K562 (cell line): ENCODE data around the gene NR2F6. TPM values are rescaled to one million over a fixed set of nuclear protein-coding genes. Genes with fewer than 3 reads are reported as not detected.

Experiments
- ATAC-seq: fragments of 200-7000 bp; cut with Tn5 transposase; 3 replicates; pipeline ENCODE4 v1.9.1; 2020; ENCODE audit warnings: moderate library complexity
- BruUV-seq: library from RNA; stranded (reverse); fragments of 400-500 nt; replicated peaks from 2 replicates; lab custom pipeline; 2021; lab: Mats Ljungman, UMichigan
- CTCF ChIA-PET: fragments of 300-600 bp; formaldehyde crosslinking; extraction: SDS; loops from one replicate; lab custom pipeline; 2021; ENCODE audit warnings: low intra/inter-chr PET ratio; lab: Yijun Ruan, JAX
- POLR2A ChIA-PET: fragments of 300-600, 350-650 bp; sonication (Branson Sonifier 250); formaldehyde crosslinking; extraction: SDS; loops from one replicate; lab custom pipeline; 2021; ENCODE audit warnings: antibody characterized with exemption, inconsistent platforms; lab: Yijun Ruan, JAX
- DNase-seq, 4 experiments: peaks; one replicate each; pipeline versions ENCODE4 v3.0.0 to v3.0.0-alpha.2; 2011 to 2018; ENCODE audit warnings: low spot score in 3 of 4, mixed read lengths in 3 of 4; ENCODE audit errors: extremely low read depth in 1 of 4
- FAIRE-seq: peaks from 2 replicates; lab custom pipeline; 2011; peaks lifted over from hg19 to GRCh38; lab: Jason Lieb, UNC
- H2AFZ ChIP-seq: 2 replicates; pipeline ENCODE4 v1.6.0; 2011; ENCODE audit warnings: low read depth, low read length, control low read depth, inconsistent platforms
- H3K27ac ChIP-seq: fragments of 200-600 bp; 3 replicates; pipeline ENCODE4 v1.8.0; 2011; ENCODE audit warnings: low read depth, mild to moderate bottlenecking, control low read depth, inconsistent platforms, low read length, moderate library complexity, mixed read lengths; ENCODE audit errors: extremely low read depth
- H3K27me3 ChIP-seq, 2 experiments: fragments of 300-600 bp in 1 of 2; 2 replicates in 1 of 2; 3 replicates in 1 of 2; pipeline versions ENCODE4 v1.6.0 to v1.8.0; 2011; ENCODE audit warnings: inconsistent platforms in 2 of 2, low read length in 2 of 2, mild to moderate bottlenecking in 1 of 2, mixed read lengths in 1 of 2, moderate library complexity in 1 of 2; ENCODE audit not compliant: control insufficient read depth in 2 of 2, insufficient read depth in 2 of 2
- H3K36me3 ChIP-seq: fragments of 300-600 bp; 3 replicates; pipeline ENCODE4 v1.8.0; 2011; ENCODE audit warnings: mild to moderate bottlenecking, low read length, inconsistent platforms; ENCODE audit not compliant: control insufficient read depth, insufficient read depth
- H3K4me1 ChIP-seq, 2 experiments: fragments of 200-600 bp in 1 of 2; replicated peaks in 1 of 2; 2 replicates in 1 of 2; 3 replicates in 1 of 2; pipeline versions ENCODE4 v1.5.1 to v1.8.0; 2011; ENCODE audit warnings: inconsistent platforms in 2 of 2, low read length in 2 of 2, mild to moderate bottlenecking in 1 of 2, mixed read lengths in 1 of 2, moderate library complexity in 1 of 2; ENCODE audit not compliant: control insufficient read depth in 2 of 2, insufficient read depth in 2 of 2
- H3K4me2 ChIP-seq: 2 replicates; pipeline ENCODE4 v1.6.1; 2011; ENCODE audit warnings: low read length, control low read depth, inconsistent platforms, mixed read lengths; ENCODE audit not compliant: insufficient read depth
- H3K4me3 ChIP-seq: fragments of 200-600 bp; sonication (generic), shearing (Covaris generic); 2 replicates; pipeline ENCODE4 v1.5.1; 2016; ENCODE audit warnings: control low read depth, inconsistent platforms
- H3K79me2 ChIP-seq: fragments of 200-600 bp; 3 replicates; pipeline ENCODE4 v1.8.0; 2011; ENCODE audit warnings: low read length, inconsistent platforms; ENCODE audit not compliant: control insufficient read depth, insufficient read depth
- H3K9ac ChIP-seq, 2 experiments: 2 replicates each; pipeline versions ENCODE4 v1.6.0 to v1.6.1; 2011; ENCODE audit warnings: low read depth in 2 of 2, low read length in 2 of 2, control low read depth in 1 of 2, inconsistent platforms in 1 of 2, mild to moderate bottlenecking in 1 of 2, mixed read lengths in 1 of 2; ENCODE audit not compliant: insufficient read depth in 1 of 2
- H3K9me1 ChIP-seq: one replicate; pipeline ENCODE4 v1.6.0; 2011; ENCODE audit warnings: inconsistent platforms, mild to moderate bottlenecking, low read length, moderate library complexity; ENCODE audit not compliant: control insufficient read depth, insufficient read depth
- H3K9me3 ChIP-seq: replicated peaks from 2 replicates; pipeline ENCODE4 v1.5.1; 2011; ENCODE audit warnings: low read depth, low read length, inconsistent platforms; ENCODE audit not compliant: control insufficient read depth, insufficient read depth
- H4K20me1 ChIP-seq: replicated peaks from 2 replicates; pipeline ENCODE4 v1.6.1; 2011; ENCODE audit warnings: low read length, inconsistent platforms, mixed read lengths; ENCODE audit not compliant: control insufficient read depth, insufficient read depth
- CBX5 ChIP-seq: IDR thresholded peaks from 2 replicates; pipeline ENCODE4 v1.6.1; 2014; ENCODE audit warnings: low read depth, borderline replicate concordance
- MYC ChIP-seq, 2 experiments: fragments of 250-450 bp in 1 of 2; sonication (Bioruptor Pico) in 1 of 2; IDR thresholded peaks; 2 replicates each; pipeline versions ENCODE4 v1.5.1 to v1.6.1; 2012 to 2021; ENCODE audit warnings: low read depth in 2 of 2, borderline replicate concordance in 1 of 2, improper control_type of control experiment in 1 of 2, low read length in 1 of 2, mild to moderate bottlenecking in 1 of 2, moderate library complexity in 1 of 2
- NR1H2 ChIP-seq: sonication (generic); formaldehyde crosslinking; IDR thresholded peaks from 2 replicates; pipeline ENCODE4 v1.4.0; 2020; ENCODE audit warnings: mild to moderate bottlenecking, missing genetic modification reagents
- PYGO2 ChIP-seq: fragments of 450-650 bp; IDR thresholded peaks from 2 replicates; pipeline ENCODE4 v1.6.1; 2016; ENCODE audit warnings: mild to moderate bottlenecking, missing genetic modification characterization, moderate library complexity, missing compliant biosample characterization
- RBFOX2 ChIP-seq: fragments of 200-400 bp; formaldehyde crosslinking; IDR thresholded peaks from 2 replicates; pipeline ENCODE4 v1.6.1; 2017; ENCODE audit warnings: low read depth, mild to moderate bottlenecking, low read length, moderate library complexity
- WGBS: fragments of 100-300 bp; shearing (Covaris generic); methylation state at CpG from one replicate; pipeline ENCODE4 v1.1.6; 2016; ENCODE audit warnings: low coverage, mixed read lengths; ENCODE audit not compliant: insufficient coverage; ENCODE audit errors: missing lambda C conversion rate; 5-methylcytosine and 5-hydroxymethylcytosine counted together
- in situ Hi-C: fragments of 300-500 bp; cut with MboI; formaldehyde crosslinking; loops from 4 replicates; pipeline ENCODE4 v1.15.0; 2018; ENCODE audit warnings: inconsistent platforms, mixed read lengths
- intact Hi-C: fragments of 100-400 bp; cut with micrococcal nuclease; formaldehyde crosslinking; loops from 2 replicates; pipeline ENCODE4 v1.14.2; 2022
- polyA plus RNA-seq, 8 experiments: library from polyadenylated mRNA; depleted of rRNA in 4 of 8; stranded (reverse) in 5 of 8; unstranded in 3 of 8; fragments of >200 nt; fragmentation: Nextera tagmentation in 2 of 8; fragmentation: Illumina TruSeq in 1 of 8; extraction: Ambion mirVana in 2 of 8; extraction: Trizol in 1 of 8; gene quantifications; 2 replicates each; pipeline versions ENCODE4 v1.2.1 to v1.2.3, GENCODE V29; 2011 to 2014; ENCODE audit warnings: inconsistent platforms in 1 of 8, missing spikeins in 1 of 8
- total RNA-seq, 7 experiments: library from RNA; depleted of rRNA in 6 of 7; stranded (reverse); fragments of >200 nt in 6 of 7; fragmentation: Illumina TruSeq in 2 of 7; extraction: Trizol in 2 of 7; gene quantifications; 2 replicates each; pipeline versions ENCODE4 v1.2.1 to v1.2.3, GENCODE V29; 2011 to 2021; ENCODE audit warnings: low replicate concordance in 1 of 7

Gene NR2F6
- total and polyA plus RNA-seq, 9 of the 15 experiments (the other 6 are each of a cell fraction or from before 2014, with no cell fraction given), result 0.76 to 97.5 (median 18.8) TPM

- 90% methylated on average over 9 of the region's 13 CpGs for WGBS
Measured at GRCh38 chr19:17268754-17269153, 23.0 kb upstream of the NR2F6 start.

More at GRCh38 chr19:17268754-17269153, 23.0 kb upstream of the NR2F6 start:
- Histone ChIP-seq H3K27ac (peak overlapping the region; percentile 82; the same call in 2 of the 3 replicates), H2AFZ (no peak overlapping the region), H3K36me3 (peaks cover 34% of the 10 kb centered on the region), H3K4me1 (peaks cover 3 to 13% of the 10 kb centered on the region in 2 experiments; a peak in 3 of 5 replicates), H3K4me3 (peak overlapping the region; percentile 65), H4K20me1 (no peaks in the 10 kb centered on the region), H3K9me3 (no peaks in the 10 kb centered on the region), H3K79me2 (peaks cover 19% of the 10 kb centered on the region), H3K9ac (peak overlapping the region; percentile 81 to 91; a peak in 3 of 4 replicates), H3K27me3 (no peaks in the 10 kb centered on the region), H3K9me1 (no peaks in the 10 kb centered on the region), H3K4me2 (peak overlapping the region; percentile 91)
- ATAC-seq (no peak), DNase-seq (no peak), FAIRE-seq (no peak)
- TF ChIP-seq CBX5 (no peak), RBFOX2 (peak; percentile 40; the same call in 1 of the 2 replicates), MYC (IDR thresholded peaks at IDR 0.05; ENCODE audit: low read depth, low read length) (no peak), MYC (CRISPR knock-in tag; IDR thresholded peaks at IDR 0.05; ENCODE audit: borderline replicate concordance, low read depth) (no peak), PYGO2 (no peak), NR1H2 (CRISPR knock-in tag) (no peak)
- CTCF ChIA-PET, result no interaction called here
- POLR2A ChIA-PET, result interaction anchor here (2.7 kb wide), 1 partner anchor 13 kb away, joined by 12 read pairs; the partner anchor contains the start of gene ANKLE1
- intact Hi-C loops, result loop anchor here (5.0 kb wide), 1 partner anchor 41 kb away; the partner anchor contains the start of gene OCEL1
- in situ Hi-C loops, result no loop called here
- BruUV-seq, result no TSS peak
